Gastrocnemius medialis (tissue), 4 donors: ENCODE data around the gene KTN1.

ENCODE experiments used
- CTCF ChIP-seq, 5 experiments: fragments of 450-650 bp in 3 of 5; fragments of 200-600 bp in 2 of 5; sonication (generic) in 2 of 5; IDR thresholded peaks in 4 of 5; conservative IDR thresholded peaks in 1 of 5; 1 replicate in 4 of 5; 2 replicates in 1 of 5; pipeline ENCODE4 v1.5.1; 2016 to 2019; ENCODE audit warnings: antibody characterized with exemption in 5 of 5, mild to moderate bottlenecking in 3 of 5, moderate library complexity in 3 of 5
- POLR2A ChIP-seq, 2 donors: fragments of 450-650 bp; IDR thresholded peaks; one replicate each; pipeline ENCODE4 v1.6.1; 2017; ENCODE audit warnings: antibody characterized with exemption in 2 of 2, mild to moderate bottlenecking in 2 of 2, moderate library complexity in 2 of 2

GRCh38 chr14:55571125-55571889 lies 8.7 kb upstream of the KTN1 start:
- no peak for TF ChIP-seq CTCF (IDR thresholded peaks at IDR 0.05 in 4 of 5, conservative IDR thresholded peaks at IDR 0.05 in 1 of 5)
- TF ChIP-seq POLR2A (IDR thresholded peaks at IDR 0.05), result no peak
